Measurements from ENCODE around the gene MR1. TPM values are rescaled to one million over a fixed set of nuclear protein-coding genes. Genes with fewer than 3 reads are reported as not detected.
A peak's percentile ranks its signal among the peaks of the same experiment; 100 is the strongest.
"Not testable (repeated sequence)": the region's sequence is repeated elsewhere in the genome, so short reads cannot be mapped to it uniquely, and the experiment has no call there.

The MR1 gene
- total and polyA plus RNA-seq, 5 donors = 3.0 to 16.1 (median 11.9) TPM

DNA sequence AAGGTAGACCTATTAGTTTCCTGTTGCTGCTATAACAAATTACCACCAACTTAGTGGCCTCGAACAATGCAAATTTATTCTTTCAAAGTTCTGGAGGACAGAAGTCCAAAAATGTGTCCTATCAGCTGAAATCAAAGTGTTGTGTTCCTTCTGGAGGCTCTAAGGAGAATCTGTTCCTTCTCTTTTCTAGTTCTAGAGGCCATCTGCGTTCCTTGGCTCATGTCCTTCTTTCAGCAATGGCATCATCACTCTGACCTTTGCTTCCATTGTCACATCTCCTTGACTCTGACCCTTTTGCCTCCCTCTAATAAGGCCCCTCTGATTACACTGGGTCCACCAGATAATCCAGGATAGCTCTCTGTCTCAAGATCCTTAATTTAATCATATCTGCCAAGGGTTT lies 1.2 kb upstream of the MR1 start:
- Histone ChIP-seq H3K9me3 (ENCODE audit: control insufficient read depth, low read length) (no peaks in the 10 kb centered on the region), H3K27ac (ENCODE audit: low read length) (no peak overlapping the region), H3K4me3 (ENCODE audit: low read length) (no peak overlapping the region), H3K4me1 (ENCODE audit: control insufficient read depth, insufficient read depth, low read length) (peaks cover 9% of the 10 kb centered on the region), H3K27me3 (ENCODE audit: control insufficient read depth, insufficient read depth) (no peaks in the 10 kb centered on the region)
- 83% methylated on average over 2 of the region's 2 CpGs for WGBS
- ATAC-seq = peak in 1 of 2 donors; percentile 11
- DNase-seq = no peak
- intact Hi-C loops (cut with DNase I) = loop anchor here in 2 of 4 donors (10.0 kb wide), 2 partner anchors 52 to 62 kb away; partner anchors contain the start of gene IER5 (in 1 of the 2)

- Histone ChIP-seq H3K27ac (ENCODE audit: low read length) (peak overlapping the region; percentile 93), H3K4me3 (ENCODE audit: low read length) (peak overlapping the region; percentile 64), H3K27me3 (ENCODE audit: control insufficient read depth, insufficient read depth) (no peaks in the 10 kb centered on the region), H3K9me3 (ENCODE audit: control insufficient read depth, low read length) (no peaks in the 10 kb centered on the region), H3K4me1 (ENCODE audit: control insufficient read depth, insufficient read depth, low read length) (peaks cover 9% of the 10 kb centered on the region)
- peak in 1 of 3 donors; percentile 27 for DNase-seq
- ATAC-seq = peak; percentile 82
- intact Hi-C loops (cut with DNase I) = loop anchor here in 2 of 4 donors (10.0 kb wide), 2 partner anchors 52 to 62 kb away; partner anchors contain the start of gene IER5 (in 1 of the 2)
- WGBS = 28% methylated on average over 2 of the region's 2 CpGs
Observed at GRCh38 chr1:181033128-181033798, 520 bp upstream of the MR1 start.

- not testable (repeated sequence) for DNase-seq; H3K4me3 ChIP-seq (ENCODE audit: low read length); H3K27ac ChIP-seq (ENCODE audit: low read length); H3K4me1 ChIP-seq (ENCODE audit: control insufficient read depth, insufficient read depth, low read length); ATAC-seq; H3K9me3 ChIP-seq (ENCODE audit: control insufficient read depth, low read length); H3K27me3 ChIP-seq (ENCODE audit: control insufficient read depth, insufficient read depth)
- WGBS = over 99% methylated on average over 4 of the region's 4 CpGs
- intact Hi-C loops (cut with DNase I) = loop anchor here in 3 of 4 donors (5.0 to 10.0 kb wide), 3 partner anchors 50 to 107 kb away; partner anchors contain the start of gene IER5 (in 1 of the 3)
Observed at GRCh38 chr1:181035210-181035609, 1.4 kb downstream of the MR1 start.

DNA sequence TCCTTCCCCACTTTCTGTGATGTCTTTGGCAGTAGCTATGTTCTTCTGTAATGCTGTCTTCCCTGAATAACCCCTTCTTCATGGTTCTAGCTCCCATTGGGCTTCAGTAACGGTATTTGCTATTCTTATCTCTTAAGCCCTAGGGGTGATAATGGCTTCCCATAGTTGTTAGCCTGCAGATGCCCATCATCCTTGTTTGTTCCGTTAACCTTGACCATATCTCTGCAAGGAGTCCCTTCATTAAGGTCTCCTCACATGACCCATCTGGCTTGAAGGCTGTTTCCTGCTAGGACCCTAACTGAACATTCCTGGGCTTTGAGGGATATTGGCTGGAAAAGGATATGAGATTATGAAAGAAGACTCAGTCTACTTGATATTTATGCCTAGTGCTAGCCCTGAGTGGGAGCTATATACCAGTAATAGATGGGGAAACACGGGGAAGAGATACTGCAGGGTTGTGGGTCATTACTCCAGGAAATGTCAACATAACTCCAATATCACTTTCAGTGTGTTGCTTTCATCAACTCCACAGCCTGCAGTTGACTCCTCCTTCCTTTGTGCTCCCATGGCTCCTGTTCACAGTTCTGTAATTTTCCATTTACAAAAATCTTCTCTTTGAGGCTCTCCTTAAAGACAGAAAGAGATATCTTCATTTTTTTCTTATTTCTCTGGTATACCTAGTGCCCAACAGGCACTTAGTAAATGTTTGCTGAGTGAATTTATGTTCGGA lies 2.5 kb downstream of the MR1 start:
- H3K4me3 ChIP-seq (ENCODE audit: low read length) = no peak overlapping the region
- no peaks in the 10 kb centered on the region for H3K9me3 ChIP-seq (ENCODE audit: control insufficient read depth, low read length)
- no peak for DNase-seq
- H3K4me1 ChIP-seq (ENCODE audit: control insufficient read depth, insufficient read depth, low read length) = peaks cover 9% of the 10 kb centered on the region
- no peaks in the 10 kb centered on the region for H3K27me3 ChIP-seq (ENCODE audit: control insufficient read depth, insufficient read depth)
- intact Hi-C loops (cut with DNase I) = loop anchor here in 3 of 4 donors (5.0 to 10.0 kb wide), 3 partner anchors 49 to 106 kb away; partner anchors contain the start of gene IER5 (in 1 of the 3)
- no peak overlapping the region for H3K27ac ChIP-seq (ENCODE audit: low read length)
- 67% methylated on average over 4 of the region's 4 CpGs for WGBS
- ATAC-seq = no peak

- no peak overlapping the region for H3K27ac ChIP-seq (ENCODE audit: low read length)
- no peak for DNase-seq
- no peaks in the 10 kb centered on the region for H3K9me3 ChIP-seq (ENCODE audit: control insufficient read depth, low read length)
- no peak overlapping the region for H3K4me3 ChIP-seq (ENCODE audit: low read length)
- no peak for ATAC-seq
- intact Hi-C loops (cut with DNase I) = loop anchor here in 3 of 4 donors (5.0 to 10.0 kb wide), 3 partner anchors 47 to 105 kb away; partner anchors contain the start of gene IER5 (in 1 of the 3)
- H3K4me1 ChIP-seq (ENCODE audit: control insufficient read depth, insufficient read depth, low read length) = peaks cover 9% of the 10 kb centered on the region
- 92% methylated on average over 2 of the region's 2 CpGs for whole genome bisulfite sequencing
- no peaks in the 10 kb centered on the region for H3K27me3 ChIP-seq (ENCODE audit: control insufficient read depth, insufficient read depth)
Observed at GRCh38 chr1:181037386-181037785, 3.6 kb downstream of the MR1 start.

DNA sequence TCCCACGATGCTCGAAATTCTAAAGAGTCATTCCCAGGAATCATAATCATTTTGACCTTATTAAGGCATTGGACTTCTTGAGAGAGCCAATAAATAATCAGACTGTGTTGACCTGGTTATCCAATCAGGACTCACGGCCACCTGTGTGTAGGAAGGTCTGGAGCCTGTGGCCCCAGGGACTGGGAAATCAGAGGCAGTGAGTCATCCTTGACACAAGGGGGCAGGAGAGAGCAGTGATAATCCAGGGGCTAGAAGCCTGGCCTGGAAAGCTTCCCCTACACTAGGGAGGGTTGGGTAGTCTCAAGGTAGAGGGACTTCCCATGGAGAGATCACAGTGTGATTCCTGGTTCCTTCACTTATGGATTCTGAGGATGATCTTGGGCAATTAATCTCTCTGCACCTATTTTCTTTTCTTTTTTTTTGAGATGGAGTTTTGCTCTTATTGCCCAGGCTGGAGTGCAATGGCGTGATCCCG lies 4.7 kb downstream of the MR1 start:
- Histone ChIP-seq H3K4me3 (ENCODE audit: low read length) (no peak overlapping the region), H3K27me3 (ENCODE audit: control insufficient read depth, insufficient read depth) (no peaks in the 10 kb centered on the region), H3K4me1 (ENCODE audit: control insufficient read depth, insufficient read depth, low read length) (peaks cover 9% of the 10 kb centered on the region), H3K27ac (ENCODE audit: low read length) (no peak overlapping the region), H3K9me3 (ENCODE audit: control insufficient read depth, low read length) (no peaks in the 10 kb centered on the region)
- ATAC-seq (peak; percentile 58 to 69), DNase-seq (peak in 1 of 3 donors; percentile 36)
- intact Hi-C loops (cut with DNase I) = loop anchor here in 3 of 4 donors (2.0 to 10.0 kb wide), 4 partner anchors 46 to 104 kb away; partner anchors contain the start of gene IER5 (in 1 of the 3)
- 85% methylated on average over 5 of the region's 5 CpGs for WGBS

GRCh38 chr1:181040284-181040865 lies 6.6 kb downstream of the MR1 start:
- H3K27me3 ChIP-seq (ENCODE audit: control insufficient read depth, insufficient read depth) = no peaks in the 10 kb centered on the region
- ATAC-seq = no peak
- H3K9me3 ChIP-seq (ENCODE audit: control insufficient read depth, low read length) = no peaks in the 10 kb centered on the region
- H3K4me1 ChIP-seq (ENCODE audit: control insufficient read depth, insufficient read depth, low read length) = peaks cover 9% of the 10 kb centered on the region
- no peak for DNase-seq
- no peak overlapping the region for H3K4me3 ChIP-seq (ENCODE audit: low read length)
- H3K27ac ChIP-seq (ENCODE audit: low read length) = no peak overlapping the region
- intact Hi-C loops (cut with DNase I) = no loop called here
- WGBS = 93% methylated on average over 3 of the region's 3 CpGs

GRCh38 chr1:181043025-181043888 lies 9.5 kb downstream of the MR1 start:
- no peaks in the 10 kb centered on the region for H3K27me3 ChIP-seq (ENCODE audit: control insufficient read depth, insufficient read depth)
- intact Hi-C loops (cut with DNase I) = no loop called here
- H3K4me1 ChIP-seq (ENCODE audit: control insufficient read depth, insufficient read depth, low read length) = no peaks in the 10 kb centered on the region
- DNase-seq = no peak
- no peak overlapping the region for H3K27ac ChIP-seq (ENCODE audit: low read length)
- no peaks in the 10 kb centered on the region for H3K9me3 ChIP-seq (ENCODE audit: control insufficient read depth, low read length)
- 51% methylated on average over 5 of the region's 5 CpGs for WGBS
- no peak overlapping the region for H3K4me3 ChIP-seq (ENCODE audit: low read length)
- ATAC-seq = peak; percentile 36 to 70

DNA sequence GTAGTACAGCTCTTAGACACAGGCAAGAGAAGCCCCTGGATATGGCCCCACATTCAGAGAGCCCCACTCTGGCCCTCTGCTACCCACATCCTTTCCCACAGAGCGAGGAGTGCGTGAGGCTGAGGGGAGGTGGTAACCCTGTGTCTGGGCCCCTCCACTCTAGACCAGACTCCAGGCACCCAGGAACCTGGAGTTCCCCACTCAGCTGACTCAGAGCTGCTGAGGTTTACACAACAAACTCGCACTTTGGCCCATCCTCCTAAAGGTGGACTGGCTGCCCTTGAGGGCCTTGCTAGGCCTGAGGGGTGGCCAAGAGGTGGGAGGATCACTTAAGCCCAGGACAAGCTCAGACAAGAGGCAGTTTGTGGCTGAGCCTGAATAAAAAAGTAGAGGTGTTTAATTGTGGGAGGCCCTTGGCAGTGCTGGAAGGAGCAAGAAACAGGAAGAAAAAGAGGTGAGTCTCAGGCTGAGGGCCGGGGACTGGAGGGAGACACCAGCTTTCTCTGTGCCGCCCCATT lies 10.7 kb downstream of the MR1 start:
- DNase-seq (no peak), ATAC-seq (peak; percentile 31 to 40)
- H3K9me3 ChIP-seq (ENCODE audit: control insufficient read depth, low read length) = no peaks in the 10 kb centered on the region
- H3K4me3 ChIP-seq (ENCODE audit: low read length) = no peak overlapping the region
- intact Hi-C loops (cut with DNase I) = no loop called here
- H3K27me3 ChIP-seq (ENCODE audit: control insufficient read depth, insufficient read depth) = no peaks in the 10 kb centered on the region
- no peak overlapping the region for H3K27ac ChIP-seq (ENCODE audit: low read length)
- WGBS = 90% methylated on average over 5 of the region's 5 CpGs
- H3K4me1 ChIP-seq (ENCODE audit: control insufficient read depth, insufficient read depth, low read length) = no peaks in the 10 kb centered on the region

GRCh38 chr1:181045946-181046345 lies 12.2 kb downstream of the MR1 start:
- DNase-seq; H3K27ac ChIP-seq (ENCODE audit: low read length); H3K4me1 ChIP-seq (ENCODE audit: control insufficient read depth, insufficient read depth, low read length); H3K4me3 ChIP-seq (ENCODE audit: low read length); intact Hi-C loops (cut with DNase I); ATAC-seq; H3K9me3 ChIP-seq (ENCODE audit: control insufficient read depth, low read length); H3K27me3 ChIP-seq (ENCODE audit: control insufficient read depth, insufficient read depth): not testable (repeated sequence)
- WGBS = 97% methylated on average over 22 of the region's 22 CpGs

Measured in right cardiac atrium (tissue), 5 donors.